ENCODE results near the gene VANGL2.

DNA sequence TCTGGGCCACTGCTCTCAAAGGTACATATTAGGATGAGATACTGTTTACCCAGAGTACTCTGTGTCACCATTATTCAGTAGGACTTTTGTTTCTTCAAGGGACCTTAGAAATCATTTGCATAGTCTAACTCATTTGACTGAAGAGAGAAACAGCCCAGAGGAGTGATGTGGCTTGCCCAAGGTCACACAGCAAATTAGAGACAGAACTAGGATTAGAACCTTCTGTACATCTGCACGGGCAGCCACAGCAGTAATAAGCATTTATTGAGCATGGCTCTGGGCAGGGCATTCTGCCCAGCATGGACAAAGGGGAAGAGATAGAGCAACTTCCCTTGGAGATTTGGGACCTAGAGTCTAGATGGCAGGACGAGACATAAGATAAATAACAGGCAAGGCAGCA is 39.2 kb upstream of the VANGL2 start:
- no peak for TF ChIP-seq POLR2AphosphoS5 (IDR thresholded peaks at IDR 0.05)
- TF ChIP-seq, protein P1, sequence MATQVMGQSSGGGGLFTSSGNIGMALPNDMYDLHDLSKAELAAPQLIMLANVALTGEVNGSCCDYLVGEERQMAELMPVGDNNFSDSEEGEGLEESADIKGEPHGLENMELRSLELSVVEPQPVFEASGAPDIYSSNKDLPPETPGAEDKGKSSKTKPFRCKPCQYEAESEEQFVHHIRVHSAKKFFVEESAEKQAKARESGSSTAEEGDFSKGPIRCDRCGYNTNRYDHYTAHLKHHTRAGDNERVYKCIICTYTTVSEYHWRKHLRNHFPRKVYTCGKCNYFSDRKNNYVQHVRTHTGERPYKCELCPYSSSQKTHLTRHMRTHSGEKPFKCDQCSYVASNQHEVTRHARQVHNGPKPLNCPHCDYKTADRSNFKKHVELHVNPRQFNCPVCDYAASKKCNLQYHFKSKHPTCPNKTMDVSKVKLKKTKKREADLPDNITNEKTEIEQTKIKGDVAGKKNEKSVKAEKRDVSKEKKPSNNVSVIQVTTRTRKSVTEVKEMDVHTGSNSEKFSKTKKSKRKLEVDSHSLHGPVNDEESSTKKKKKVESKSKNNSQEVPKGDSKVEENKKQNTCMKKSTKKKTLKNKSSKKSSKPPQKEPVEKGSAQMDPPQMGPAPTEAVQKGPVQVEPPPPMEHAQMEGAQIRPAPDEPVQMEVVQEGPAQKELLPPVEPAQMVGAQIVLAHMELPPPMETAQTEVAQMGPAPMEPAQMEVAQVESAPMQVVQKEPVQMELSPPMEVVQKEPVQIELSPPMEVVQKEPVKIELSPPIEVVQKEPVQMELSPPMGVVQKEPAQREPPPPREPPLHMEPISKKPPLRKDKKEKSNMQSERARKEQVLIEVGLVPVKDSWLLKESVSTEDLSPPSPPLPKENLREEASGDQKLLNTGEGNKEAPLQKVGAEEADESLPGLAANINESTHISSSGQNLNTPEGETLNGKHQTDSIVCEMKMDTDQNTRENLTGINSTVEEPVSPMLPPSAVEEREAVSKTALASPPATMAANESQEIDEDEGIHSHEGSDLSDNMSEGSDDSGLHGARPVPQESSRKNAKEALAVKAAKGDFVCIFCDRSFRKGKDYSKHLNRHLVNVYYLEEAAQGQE (IDR thresholded peaks at IDR 0.05; ENCODE audit: borderline replicate concordance): no peak
- no peak for TF ChIP-seq EZH2 (IDR thresholded peaks at IDR 0.05; ENCODE audit: borderline replicate concordance, insufficient read depth, low read length, poor library complexity, severe bottlenecking)
- TF ChIP-seq, protein P2, sequence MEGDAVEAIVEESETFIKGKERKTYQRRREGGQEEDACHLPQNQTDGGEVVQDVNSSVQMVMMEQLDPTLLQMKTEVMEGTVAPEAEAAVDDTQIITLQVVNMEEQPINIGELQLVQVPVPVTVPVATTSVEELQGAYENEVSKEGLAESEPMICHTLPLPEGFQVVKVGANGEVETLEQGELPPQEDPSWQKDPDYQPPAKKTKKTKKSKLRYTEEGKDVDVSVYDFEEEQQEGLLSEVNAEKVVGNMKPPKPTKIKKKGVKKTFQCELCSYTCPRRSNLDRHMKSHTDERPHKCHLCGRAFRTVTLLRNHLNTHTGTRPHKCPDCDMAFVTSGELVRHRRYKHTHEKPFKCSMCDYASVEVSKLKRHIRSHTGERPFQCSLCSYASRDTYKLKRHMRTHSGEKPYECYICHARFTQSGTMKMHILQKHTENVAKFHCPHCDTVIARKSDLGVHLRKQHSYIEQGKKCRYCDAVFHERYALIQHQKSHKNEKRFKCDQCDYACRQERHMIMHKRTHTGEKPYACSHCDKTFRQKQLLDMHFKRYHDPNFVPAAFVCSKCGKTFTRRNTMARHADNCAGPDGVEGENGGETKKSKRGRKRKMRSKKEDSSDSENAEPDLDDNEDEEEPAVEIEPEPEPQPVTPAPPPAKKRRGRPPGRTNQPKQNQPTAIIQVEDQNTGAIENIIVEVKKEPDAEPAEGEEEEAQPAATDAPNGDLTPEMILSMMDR (IDR thresholded peaks at IDR 0.05; ENCODE audit: poor library complexity, severe bottlenecking): no peak
- TF ChIP-seq EP300 (conservative IDR thresholded peaks at IDR 0.05; ENCODE audit: poor library complexity, severe bottlenecking): no peak
- TF ChIP-seq RAD21 (conservative IDR thresholded peaks at IDR 0.05): no peak
- TF ChIP-seq TAF1 (IDR thresholded peaks at IDR 0.05; ENCODE audit: low read depth): no peak

Measured in neural cell (in vitro differentiated cells).